Liver (tissue), 9 donors: ENCODE measurements around the gene CD36. TPM values are rescaled to one million over a fixed set of nuclear protein-coding genes. Genes with fewer than 3 reads are reported as not detected.

Experiments
- DNase-seq: peaks from one replicate; pipeline ENCODE4 v3.0.0-alpha.2; 2017; ENCODE audit warnings: low spot score
- H3K27ac ChIP-seq, 2 donors: one replicate each; pipeline ENCODE4 v1.7.0; 2013; ENCODE audit warnings: inconsistent platforms in 2 of 2, low read length in 2 of 2, control low read depth in 1 of 2, low read depth in 1 of 2, mild to moderate bottlenecking in 1 of 2
- H3K27me3 ChIP-seq, 4 donors: one replicate each; pipeline versions ENCODE4 v1.6.1 to v1.7.0; 2013; ENCODE audit warnings: low read length in 3 of 4, inconsistent platforms in 1 of 4, mild to moderate bottlenecking in 1 of 4, moderate library complexity in 1 of 4; ENCODE audit not compliant: control insufficient read depth in 4 of 4, insufficient read depth in 4 of 4
- H3K36me3 ChIP-seq, 4 donors: one replicate each; pipeline versions ENCODE4 v1.6.1 to v1.7.0; 2013; ENCODE audit warnings: low read length in 3 of 4, mild to moderate bottlenecking in 3 of 4, low read depth in 1 of 4, moderate library complexity in 1 of 4; ENCODE audit not compliant: control insufficient read depth in 4 of 4, insufficient read depth in 3 of 4
- H3K4me1 ChIP-seq, 4 donors: one replicate each; pipeline versions ENCODE4 v1.6.1 to v1.7.0; 2013; ENCODE audit warnings: low read length in 3 of 4, mild to moderate bottlenecking in 3 of 4, moderate library complexity in 1 of 4; ENCODE audit not compliant: control insufficient read depth in 4 of 4, insufficient read depth in 4 of 4
- H3K4me3 ChIP-seq, 3 donors: one replicate each; pipeline versions ENCODE4 v1.6.1 to v1.7.0; 2013; ENCODE audit warnings: low read length in 3 of 3, control low read depth in 1 of 3, low read depth in 1 of 3, mild to moderate bottlenecking in 1 of 3
- H3K9ac ChIP-seq, 2 donors: one replicate each; pipeline ENCODE4 v1.7.0; 2013; ENCODE audit warnings: low read length in 2 of 2, mild to moderate bottlenecking in 2 of 2, moderate library complexity in 2 of 2, control low read depth in 1 of 2, low read depth in 1 of 2
- H3K9me3 ChIP-seq, 4 donors: one replicate each; pipeline versions ENCODE4 v1.6.1 to v1.7.0; 2013; ENCODE audit warnings: low read length in 3 of 4; ENCODE audit not compliant: control insufficient read depth in 4 of 4
- CTCF ChIP-seq: fragments of 150-350 bp; IDR thresholded peaks from 2 replicates; pipeline ENCODE4 v1.5.1; 2017; ENCODE audit warnings: improper control_type of control experiment, low read depth, low read length; ENCODE audit not compliant: missing input control
- EGR1 ChIP-seq, 2 donors: IDR thresholded peaks; 2 replicates each; pipeline ENCODE4 v1.6.1; 2016 to 2018; ENCODE audit warnings: antibody characterized with exemption in 2 of 2, low read depth in 2 of 2
- FOXA1 ChIP-seq: IDR thresholded peaks from 2 replicates; pipeline ENCODE4 v1.6.1; 2016; ENCODE audit warnings: antibody characterized with exemption
- FOXA2 ChIP-seq: IDR thresholded peaks from 2 replicates; pipeline ENCODE4 v1.6.1; 2016; ENCODE audit warnings: antibody characterized with exemption
- HNF4A ChIP-seq, 2 donors: conservative IDR thresholded peaks; 2 replicates each; pipeline ENCODE4 v1.6.1; 2016; ENCODE audit warnings: antibody characterized with exemption in 2 of 2, mild to moderate bottlenecking in 2 of 2
- HNF4G ChIP-seq: IDR thresholded peaks from 2 replicates; pipeline ENCODE4 v1.6.1; 2016; ENCODE audit warnings: antibody characterized with exemption
- JUND ChIP-seq, 2 donors: IDR thresholded peaks; 2 replicates each; pipeline ENCODE4 v1.6.1; 2016; ENCODE audit warnings: antibody characterized with exemption in 2 of 2
- MAX ChIP-seq: IDR thresholded peaks from 2 replicates; pipeline ENCODE4 v1.6.1; 2016; ENCODE audit warnings: antibody characterized with exemption
- RAD21 ChIP-seq, 2 donors: IDR thresholded peaks; 2 replicates each; pipeline ENCODE4 v1.6.1; 2016; ENCODE audit warnings: antibody characterized with exemption in 2 of 2, mild to moderate bottlenecking in 2 of 2
- RXRA ChIP-seq, 2 donors: IDR thresholded peaks; 2 replicates each; pipeline ENCODE4 v1.6.1; 2017 to 2018; ENCODE audit warnings: antibody characterized with exemption in 2 of 2, mild to moderate bottlenecking in 1 of 2
- SP1 ChIP-seq: IDR thresholded peaks from 2 replicates; pipeline ENCODE4 v1.6.1; 2018; ENCODE audit warnings: antibody characterized with exemption, mild to moderate bottlenecking
- TAF1 ChIP-seq: conservative IDR thresholded peaks from 2 replicates; pipeline ENCODE4 v1.6.1; 2016; ENCODE audit warnings: antibody characterized with exemption, mild to moderate bottlenecking
- YY1 ChIP-seq: IDR thresholded peaks from 2 replicates; pipeline ENCODE4 v1.6.1; 2016; ENCODE audit warnings: antibody characterized with exemption, mild to moderate bottlenecking
- WGBS: extraction: QIAGEN DNeasy Blood & Tissue Kit; methylation state at CpG from one replicate; pipeline ENCODE4 v1.1.7; 2013; 5-methylcytosine and 5-hydroxymethylcytosine counted together
- polyA plus RNA-seq, 2 donors: library from polyadenylated mRNA; stranded (reverse) in 1 of 2; unstranded in 1 of 2; fragments of 200-250 nt in 1 of 2; fragments of >200 nt in 1 of 2; fragmentation: Nextera tagmentation in 1 of 2; extraction: Ambion mirVana in 1 of 2; gene quantifications; one replicate each; pipeline versions ENCODE4 v1.2.1 to v1.2.3, GENCODE V29; 2013 to 2015
- total RNA-seq, 2 donors: library from RNA; depleted of rRNA; stranded (reverse); fragments of >200 nt; gene quantifications; one replicate each; pipeline ENCODE4 v1.2.3, GENCODE V29; 2014
- TF ChIP-seq, protein P1 (sequence below): IDR thresholded peaks from 2 replicates; pipeline ENCODE4 v1.6.1; 2016; ENCODE audit warnings: antibody characterized with exemption
- donor health status: healthy.
- donor health status: healthy.
- donor health status: healthy.
- donor health status: healthy.
- donor health status: healthy.

Gene CD36
- total and polyA plus RNA-seq, 4 donors, result 21.6 to 597 (median 54.5) TPM

DNA sequence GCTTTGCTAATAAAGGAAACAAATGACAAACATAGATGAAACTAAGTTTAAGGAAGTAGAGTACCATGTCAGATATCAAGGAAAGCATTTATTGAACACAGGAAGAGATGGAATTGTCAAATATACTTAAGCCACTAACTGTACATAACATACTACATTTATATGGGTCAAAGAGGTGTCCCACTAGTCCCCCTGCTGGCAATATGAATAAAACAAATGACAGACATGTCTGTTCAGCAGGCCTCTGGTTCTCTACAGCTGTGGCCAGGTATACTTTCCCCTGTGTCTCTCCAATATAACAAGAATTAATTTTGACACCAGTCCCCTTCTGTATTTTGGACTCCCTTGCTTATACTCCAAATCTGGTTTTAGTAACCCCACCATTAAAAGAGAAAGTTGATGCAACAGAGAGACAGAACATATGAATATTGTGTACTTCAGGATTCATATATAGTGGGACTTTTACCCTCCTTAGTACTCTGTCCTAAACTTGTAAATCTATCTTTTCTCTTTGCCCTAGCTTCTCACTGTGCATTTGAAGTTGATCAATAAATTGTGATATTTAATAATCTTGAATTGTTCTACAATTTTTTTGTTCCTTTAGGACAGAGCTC, 42.9 kb downstream of the CD36 start:
- peaks cover 0 to 4% (median 0%) of the 10 kb centered on the region in 4 donors for H3K4me1 ChIP-seq
- no peak overlapping the region for H3K27ac ChIP-seq
- no peak for DNase-seq
- TF ChIP-seq MAX (no peak), FOXA2 (no peak), CTCF (peak; percentile 41), EGR1 (IDR thresholded peaks at IDR 0.05; ENCODE audit: low read depth in 2 of 2) (no peak), YY1 (no peak), HNF4G (no peak), RAD21 (IDR thresholded peaks at IDR 0.05) (peak; percentile 57 to 62), RXRA (IDR thresholded peaks at IDR 0.05) (no peak), TAF1 (no peak), SP1 (no peak), JUND (IDR thresholded peaks at IDR 0.05) (no peak), HNF4A (conservative IDR thresholded peaks at IDR 0.05) (no peak)
- H3K9ac ChIP-seq, result no peak overlapping the region
- H3K36me3 ChIP-seq, result no peaks in the 10 kb centered on the region
- no peak overlapping the region for H3K4me3 ChIP-seq
- no peaks in the 10 kb centered on the region for H3K27me3 ChIP-seq
- H3K9me3 ChIP-seq, result no peaks in the 10 kb centered on the region

- H3K36me3 ChIP-seq, result no peaks in the 10 kb centered on the region
- H3K4me1 ChIP-seq, result peaks cover 0 to 4% (median 0%) of the 10 kb centered on the region in 4 donors
- no peaks in the 10 kb centered on the region for H3K27me3 ChIP-seq
- WGBS, result 91% methylated on average over 19 of the region's 19 CpGs
- no peak overlapping the region for H3K4me3 ChIP-seq
- TF ChIP-seq CTCF (no peak), MAX (no peak), RXRA (IDR thresholded peaks at IDR 0.05) (no peak), RAD21 (IDR thresholded peaks at IDR 0.05) (no peak), FOXA1 (no peak), YY1 (no peak), HNF4A (conservative IDR thresholded peaks at IDR 0.05) (no peak)
- TF ChIP-seq, protein P1, sequence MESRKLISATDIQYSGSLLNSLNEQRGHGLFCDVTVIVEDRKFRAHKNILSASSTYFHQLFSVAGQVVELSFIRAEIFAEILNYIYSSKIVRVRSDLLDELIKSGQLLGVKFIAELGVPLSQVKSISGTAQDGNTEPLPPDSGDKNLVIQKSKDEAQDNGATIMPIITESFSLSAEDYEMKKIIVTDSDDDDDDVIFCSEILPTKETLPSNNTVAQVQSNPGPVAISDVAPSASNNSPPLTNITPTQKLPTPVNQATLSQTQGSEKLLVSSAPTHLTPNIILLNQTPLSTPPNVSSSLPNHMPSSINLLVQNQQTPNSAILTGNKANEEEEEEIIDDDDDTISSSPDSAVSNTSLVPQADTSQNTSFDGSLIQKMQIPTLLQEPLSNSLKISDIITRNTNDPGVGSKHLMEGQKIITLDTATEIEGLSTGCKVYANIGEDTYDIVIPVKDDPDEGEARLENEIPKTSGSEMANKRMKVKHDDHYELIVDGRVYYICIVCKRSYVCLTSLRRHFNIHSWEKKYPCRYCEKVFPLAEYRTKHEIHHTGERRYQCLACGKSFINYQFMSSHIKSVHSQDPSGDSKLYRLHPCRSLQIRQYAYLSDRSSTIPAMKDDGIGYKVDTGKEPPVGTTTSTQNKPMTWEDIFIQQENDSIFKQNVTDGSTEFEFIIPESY, result no peak
- no peak for DNase-seq
- H3K27ac ChIP-seq, result no peak overlapping the region
- H3K9me3 ChIP-seq, result no peaks in the 10 kb centered on the region
- H3K9ac ChIP-seq, result no peak overlapping the region
Measured at GRCh38 chr7:80682744-80683143, 44.3 kb downstream of the CD36 start.
